ENCODE results near the gene TP63.

- TF ChIP-seq POLR2A (IDR thresholded peaks at IDR 0.05): no peak
- no peak for TF ChIP-seq CTCF (IDR thresholded peaks at IDR 0.05)
Observed at GRCh38 chr3:189626286-189626685, 4.9 kb upstream of the TP63 start.

Data from uterus (tissue), 2 donors.